Hepatic stellate cell (primary cell): ENCODE measurements around the gene ARHGAP6.
A peak's percentile ranks its signal among the peaks of the same experiment; 100 is the strongest.
"Not testable (repeated sequence)": the region's sequence is repeated elsewhere in the genome, so short reads cannot be mapped to it uniquely, and the experiment has no call there.

ENCODE experiments used
- DNase-seq: peaks from one replicate; pipeline ENCODE4 v3.0.0; 2011; ENCODE audit warnings: low spot score

ARHGAP6 gene

DNA sequence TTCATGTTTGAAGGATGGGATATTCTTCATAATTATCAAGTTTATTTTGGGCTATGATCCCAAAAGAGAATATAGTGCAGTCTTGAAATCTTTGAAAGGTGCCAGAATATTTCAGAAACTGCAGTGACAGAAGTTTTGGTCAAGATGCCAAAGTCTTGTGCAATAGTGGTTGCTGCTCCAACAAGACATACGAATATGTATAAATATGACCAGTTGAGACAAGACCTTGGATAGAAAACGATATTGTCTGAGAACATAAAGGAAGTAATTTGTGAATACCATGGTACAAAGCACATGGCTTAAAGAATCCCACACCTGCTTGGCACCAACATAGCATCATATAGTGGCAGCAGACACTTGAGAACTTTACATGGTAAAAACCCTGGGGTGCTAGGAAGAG, 421.1 kb downstream of the ARHGAP6 start:
- no peak for DNase-seq

- no peak for DNase-seq
Measured at GRCh38 chrX:11242704-11243103, 423.0 kb downstream of the ARHGAP6 start.

- no peak for DNase-seq
Measured at GRCh38 chrX:11241720-11242119, 424.0 kb downstream of the ARHGAP6 start.

GRCh38 chrX:11239230-11239629, 426.5 kb downstream of the ARHGAP6 start:
- DNase-seq, result peak; percentile 16

GRCh38 chrX:11235377-11235776, 430.3 kb downstream of the ARHGAP6 start:
- DNase-seq, result not testable (repeated sequence)

DNA sequence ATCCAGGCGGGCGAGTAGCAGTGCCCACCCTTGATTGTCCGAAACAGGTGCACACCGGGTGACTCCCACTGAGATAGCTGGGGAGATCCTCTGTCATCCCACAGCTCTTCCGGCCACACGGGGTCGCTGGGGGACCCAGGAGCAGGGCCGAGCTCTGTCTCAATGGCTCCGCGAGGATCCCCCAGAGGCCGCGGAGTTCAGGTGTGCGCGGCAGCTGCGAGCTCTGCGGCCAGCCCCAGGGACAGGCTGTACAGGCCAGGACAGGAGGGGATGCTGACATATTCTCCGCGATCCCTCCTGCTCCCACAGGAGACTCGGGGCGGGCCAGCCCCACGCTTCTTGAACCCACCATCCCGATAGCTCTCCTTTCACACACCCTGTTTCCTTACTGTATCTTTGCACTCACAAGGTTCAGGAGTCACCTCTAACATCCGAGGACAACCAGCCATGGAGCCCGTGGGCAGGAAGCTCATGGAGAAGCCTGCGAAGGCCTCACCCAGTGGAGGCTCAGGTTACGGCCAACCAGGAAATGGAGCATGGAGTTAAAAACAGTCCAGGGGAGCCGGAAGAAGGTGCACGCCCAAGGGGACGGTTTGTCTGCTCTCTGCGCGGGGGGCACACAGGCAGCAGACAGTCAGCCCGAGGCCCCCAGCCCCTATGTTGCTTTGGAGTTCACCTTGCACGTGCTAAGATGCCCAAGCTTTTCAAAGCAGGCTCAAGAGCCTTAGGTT, 450.4 kb downstream of the ARHGAP6 start:
- no peak for DNase-seq

- no peak for DNase-seq
Measured at GRCh38 chrX:11214346-11215190, 451.2 kb downstream of the ARHGAP6 start.

DNA sequence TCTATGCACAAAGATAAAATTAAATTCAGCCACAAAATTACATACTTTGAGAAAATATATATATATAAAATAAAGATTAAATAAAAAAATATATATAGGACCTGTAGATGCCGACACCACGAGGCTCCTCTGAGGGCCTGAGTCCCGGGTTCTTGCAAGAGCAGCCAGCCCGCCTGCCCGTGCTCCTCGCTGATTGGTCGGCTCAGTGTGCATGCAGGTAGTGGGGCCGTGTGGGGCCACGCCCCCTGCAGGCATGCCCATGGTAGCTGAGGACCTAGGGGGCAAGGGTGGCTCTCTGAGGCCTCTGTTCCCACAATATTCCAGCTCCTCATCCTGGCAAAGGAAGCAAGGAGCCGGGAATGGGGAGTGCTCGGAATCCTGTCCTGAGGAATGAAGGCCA, 453.0 kb downstream of the ARHGAP6 start:
- DNase-seq, result no peak

- DNase-seq, result no peak
Measured at GRCh38 chrX:11210415-11210801, 455.3 kb downstream of the ARHGAP6 start.

DNA sequence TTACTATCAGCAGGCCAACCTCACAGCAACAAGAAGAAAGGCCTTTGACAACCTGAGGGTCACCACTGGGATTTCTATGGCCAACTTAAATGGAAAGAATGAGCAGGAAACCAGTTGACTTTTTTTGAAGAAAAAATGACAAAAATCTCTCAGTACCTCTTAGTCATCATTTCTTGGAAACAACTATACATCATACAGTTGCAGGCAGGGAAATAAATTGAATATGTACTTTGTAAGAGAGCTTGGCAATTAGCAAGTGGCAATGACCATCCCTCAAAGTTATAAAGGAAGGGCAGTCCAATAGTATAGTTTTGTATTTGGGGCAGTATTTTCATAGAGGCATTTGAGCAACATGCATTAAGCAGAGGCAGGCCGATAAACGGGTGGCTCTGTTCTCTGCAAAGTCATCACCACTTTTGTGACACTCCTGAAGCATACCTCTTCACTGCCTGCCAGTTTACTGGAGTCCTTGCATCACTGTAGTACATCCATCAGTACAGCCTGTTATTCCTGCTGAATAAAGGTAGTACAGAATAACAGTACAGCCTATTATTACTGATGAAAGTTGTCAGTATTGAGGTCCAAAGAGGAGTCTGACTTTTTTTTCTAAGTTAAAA, 455.8 kb downstream of the ARHGAP6 start:
- no peak for DNase-seq

- DNase-seq, result no peak
Measured at GRCh38 chrX:11206716-11207115, 459.0 kb downstream of the ARHGAP6 start.

- DNase-seq, result no peak
Measured at GRCh38 chrX:11205796-11206195, 459.9 kb downstream of the ARHGAP6 start.

- no peak for DNase-seq
Measured at GRCh38 chrX:11197671-11198070, 468.0 kb downstream of the ARHGAP6 start.

DNA sequence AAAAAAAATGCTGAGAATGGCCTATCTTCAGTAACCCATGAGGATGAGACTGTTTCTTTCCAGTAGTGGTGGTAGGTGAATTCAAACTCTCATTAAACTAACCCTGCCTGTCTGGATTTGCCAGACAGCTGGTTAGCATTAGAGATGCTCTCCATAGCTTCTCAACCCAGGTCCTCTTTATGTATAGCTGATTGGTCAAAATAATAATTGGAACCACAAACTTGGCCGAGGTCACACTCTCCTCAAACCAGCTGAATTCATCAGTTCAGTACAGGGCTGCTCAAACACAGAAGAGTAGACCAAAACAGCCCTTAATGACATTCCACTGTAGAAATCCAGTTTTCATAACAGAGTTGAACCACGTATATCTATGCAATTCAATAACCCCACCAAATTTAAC, 469.2 kb downstream of the ARHGAP6 start:
- no peak for DNase-seq

DNA sequence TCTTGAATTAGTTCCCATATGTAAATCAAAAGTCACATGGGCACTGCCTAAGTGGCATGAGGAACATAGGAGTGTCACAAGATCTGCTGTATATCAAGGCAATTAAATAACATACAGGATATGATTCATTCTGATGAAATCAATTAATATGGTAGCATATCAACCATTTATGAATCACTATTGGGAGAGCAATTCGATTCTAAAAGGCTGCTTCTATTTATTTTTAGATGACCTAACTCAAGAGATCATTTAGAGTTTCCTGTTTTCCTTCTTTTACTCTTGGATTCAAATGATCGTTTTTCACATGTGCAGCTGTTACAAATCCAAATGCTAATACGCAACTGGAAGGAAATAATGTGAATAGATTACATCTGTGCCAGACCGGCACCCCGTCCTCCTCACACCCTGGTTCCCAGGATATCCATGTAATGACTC, 472.7 kb downstream of the ARHGAP6 start:
- no peak for DNase-seq

DNA sequence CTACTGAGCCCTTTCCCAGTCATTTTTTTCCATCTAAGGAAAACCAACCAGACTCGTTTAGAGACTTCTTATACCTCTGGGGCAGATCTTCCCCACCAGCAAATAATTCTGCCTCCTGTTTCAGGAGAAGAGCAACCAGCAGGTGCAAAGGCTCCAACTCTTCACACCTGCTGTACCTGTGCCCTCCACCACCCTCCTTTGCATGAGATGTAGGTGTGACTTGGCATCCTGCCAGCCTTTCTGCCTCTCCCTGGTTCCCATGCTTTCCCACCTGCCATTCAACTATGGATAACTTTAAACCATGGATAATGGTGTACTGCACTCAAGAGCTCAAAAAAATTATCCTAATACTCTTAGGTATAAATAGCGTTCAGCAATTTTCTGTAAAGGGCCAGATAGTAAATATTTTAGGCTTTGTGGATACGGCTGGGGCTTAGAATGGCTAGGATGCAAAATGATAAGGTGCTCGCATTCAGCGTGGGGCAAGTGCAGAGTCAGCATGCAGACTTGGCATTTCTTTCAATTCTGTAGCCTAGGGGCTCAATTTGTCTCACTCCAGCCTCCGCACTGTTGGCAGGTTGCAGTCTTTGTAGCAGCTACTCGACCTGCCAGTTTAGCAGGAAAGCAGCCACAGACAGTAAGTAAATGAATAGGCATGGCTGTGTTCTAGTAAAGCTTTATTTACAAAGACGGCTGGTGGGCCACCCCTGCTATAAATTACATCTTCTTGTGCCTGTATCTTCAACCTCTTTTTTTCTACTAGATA, 474.8 kb downstream of the ARHGAP6 start:
- DNase-seq, result no peak

DNA sequence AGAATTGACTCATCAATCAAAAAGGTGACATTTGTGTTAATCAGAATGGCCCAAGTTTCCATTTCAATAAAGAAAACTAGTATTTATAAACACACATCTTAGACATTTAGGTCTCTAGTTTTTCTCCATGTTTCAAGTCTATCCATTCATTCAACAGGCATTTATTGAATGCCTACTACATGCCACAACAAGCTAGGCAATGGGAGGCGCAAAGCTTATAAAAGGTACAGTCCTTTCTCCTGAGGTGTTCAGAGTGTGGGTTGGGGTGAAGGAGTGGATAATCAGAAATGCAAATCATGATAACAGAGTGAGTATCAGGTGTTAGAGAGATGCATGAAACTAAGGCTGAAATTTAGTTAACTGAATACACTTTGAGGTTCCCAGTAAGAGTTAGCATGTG, 476.6 kb downstream of the ARHGAP6 start:
- DNase-seq, result no peak

DNA sequence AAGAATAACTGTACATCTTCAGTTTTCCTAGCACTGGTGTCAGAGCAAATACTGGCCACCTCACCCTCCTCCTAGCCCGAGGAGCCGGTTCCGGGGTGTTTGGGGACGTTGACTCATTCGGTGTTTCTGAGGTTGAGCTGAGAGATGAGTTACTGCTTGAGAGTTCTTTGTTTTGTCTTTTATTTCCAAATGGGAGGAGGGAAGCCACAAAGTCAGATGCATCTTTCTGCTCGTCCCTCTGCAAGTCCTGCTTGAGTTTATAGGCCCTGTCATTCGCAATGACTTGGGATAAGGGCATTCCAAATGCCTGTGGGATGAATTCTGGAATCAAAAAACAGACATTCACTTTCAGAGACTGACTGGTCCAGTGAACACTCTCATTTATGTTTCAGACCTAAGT, 477.1 kb downstream of the ARHGAP6 start:
- DNase-seq, result no peak

DNA sequence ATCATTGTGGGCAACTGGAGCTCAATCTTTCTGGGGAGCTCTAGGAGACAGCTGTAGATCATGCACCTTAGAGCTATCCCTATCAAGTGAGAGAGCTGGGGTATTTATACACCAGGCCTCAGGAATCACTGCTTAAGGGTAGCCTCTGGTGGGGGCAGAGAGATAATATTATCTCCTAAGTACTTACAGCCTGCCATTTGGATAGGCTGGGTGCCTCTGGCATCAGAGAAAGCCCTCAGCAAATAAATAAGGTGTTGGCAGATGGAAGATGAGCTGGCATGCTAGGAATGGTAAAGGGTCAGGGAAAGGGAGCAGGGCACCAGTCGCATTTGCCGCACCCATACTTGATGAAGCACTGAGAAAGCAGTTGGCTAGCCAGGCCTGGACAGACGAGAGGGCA, 478.7 kb downstream of the ARHGAP6 start:
- no peak for DNase-seq

DNA sequence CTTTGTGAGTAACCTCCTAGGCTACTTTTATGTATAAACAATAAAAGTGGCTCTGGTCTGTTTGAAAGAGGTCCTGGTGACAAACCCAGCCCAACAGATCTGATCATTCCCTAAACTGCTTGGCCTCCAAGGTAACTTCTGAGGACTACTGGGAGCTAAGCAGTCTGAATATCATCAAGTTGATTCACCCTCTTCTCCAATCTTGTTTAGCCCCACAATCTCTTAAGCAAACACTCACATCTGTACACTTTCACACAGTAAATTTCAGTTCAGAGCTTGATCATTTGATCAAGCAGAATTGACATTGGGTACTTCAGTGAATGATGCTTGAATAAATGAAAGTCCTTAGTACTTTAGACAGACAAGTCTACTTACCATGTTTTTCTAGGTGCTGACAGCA, 479.9 kb downstream of the ARHGAP6 start:
- no peak for DNase-seq

- no peak for DNase-seq
Measured at GRCh38 chrX:11180571-11180970, 485.1 kb downstream of the ARHGAP6 start.

GRCh38 chrX:11172415-11172814, 493.3 kb downstream of the ARHGAP6 start:
- DNase-seq, result no peak
